Measurements from ENCODE around the gene KIF21A.

DNA sequence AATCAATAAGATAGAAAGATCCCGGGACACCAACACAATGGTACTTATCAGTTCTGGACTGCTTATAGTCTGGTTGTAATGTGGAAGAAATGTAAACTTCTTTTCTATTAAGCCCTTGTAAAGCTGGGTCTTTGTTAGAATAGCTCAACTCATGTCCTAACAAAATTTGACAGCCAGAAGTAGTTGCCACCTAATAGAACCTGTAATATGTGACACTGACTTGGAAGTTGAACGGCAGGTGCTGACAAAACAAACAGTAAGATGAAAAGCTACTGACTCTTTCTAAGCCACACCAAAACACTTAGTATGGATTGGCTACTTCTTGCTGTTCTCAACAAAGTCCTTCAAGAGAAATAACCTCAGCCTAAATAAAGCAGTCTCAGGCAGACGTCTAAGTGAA, 56.6 kb downstream of the KIF21A start:
- no peak for TF ChIP-seq POLR2A (IDR thresholded peaks at IDR 0.05)
- TF ChIP-seq, protein P1, sequence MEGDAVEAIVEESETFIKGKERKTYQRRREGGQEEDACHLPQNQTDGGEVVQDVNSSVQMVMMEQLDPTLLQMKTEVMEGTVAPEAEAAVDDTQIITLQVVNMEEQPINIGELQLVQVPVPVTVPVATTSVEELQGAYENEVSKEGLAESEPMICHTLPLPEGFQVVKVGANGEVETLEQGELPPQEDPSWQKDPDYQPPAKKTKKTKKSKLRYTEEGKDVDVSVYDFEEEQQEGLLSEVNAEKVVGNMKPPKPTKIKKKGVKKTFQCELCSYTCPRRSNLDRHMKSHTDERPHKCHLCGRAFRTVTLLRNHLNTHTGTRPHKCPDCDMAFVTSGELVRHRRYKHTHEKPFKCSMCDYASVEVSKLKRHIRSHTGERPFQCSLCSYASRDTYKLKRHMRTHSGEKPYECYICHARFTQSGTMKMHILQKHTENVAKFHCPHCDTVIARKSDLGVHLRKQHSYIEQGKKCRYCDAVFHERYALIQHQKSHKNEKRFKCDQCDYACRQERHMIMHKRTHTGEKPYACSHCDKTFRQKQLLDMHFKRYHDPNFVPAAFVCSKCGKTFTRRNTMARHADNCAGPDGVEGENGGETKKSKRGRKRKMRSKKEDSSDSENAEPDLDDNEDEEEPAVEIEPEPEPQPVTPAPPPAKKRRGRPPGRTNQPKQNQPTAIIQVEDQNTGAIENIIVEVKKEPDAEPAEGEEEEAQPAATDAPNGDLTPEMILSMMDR (IDR thresholded peaks at IDR 0.05): no peak
